ENCODE results near the gene NACC1. TPM values are rescaled to one million over a fixed set of nuclear protein-coding genes. Genes with fewer than 3 reads are reported as not detected.
A peak's percentile ranks its signal among the peaks of the same experiment; 100 is the strongest.

Gene NACC1
- polyA plus RNA-seq, 2 of the 4 experiments (the other 2 are of a cell fraction): 26.1 to 37.9 TPM

- POLR2A ChIA-PET: interaction anchor here (1.6 kb wide), 1 partner anchor 30 kb away, joined by 9 read pairs; no protein-coding TSS in a partner anchor
- CTCF ChIA-PET: interaction anchor here (0.6 to 9.1 kb wide), 9 partner anchors 9 to 126 kb away, joined by 3 to 309 read pairs (median 14); no protein-coding TSS in a partner anchor
- ATAC-seq: no peak
- Histone ChIP-seq H3K4me2 (peak overlapping the region; percentile 49), H3K27ac (peak overlapping the region; percentile 66 to 79), H3K4me3 (no peak overlapping the region), H3K4me1 (peaks cover 57% of the 10 kb centered on the region), H3K9me3 (no peaks in the 10 kb centered on the region)
- TF ChIP-seq PHF8 (IDR thresholded peaks at IDR 0.05; ENCODE audit: borderline replicate concordance, low read depth) (no peak), SMC3 (IDR thresholded peaks at IDR 0.05) (no peak), BHLHE40 (IDR thresholded peaks at IDR 0.05; ENCODE audit: low read depth, low read length) (no peak), TFCP2L1 (CRISPR knock-in tag; IDR thresholded peaks at IDR 0.05) (no peak), CTCF (IDR thresholded peaks at IDR 0.05) (no peak)
- no peak for FAIRE-seq
- 70% methylated on average over 21 of the region's 25 CpGs for WGBS (ENCODE audit: missing lambda C conversion rate)
- DNase-seq (ENCODE audit: low read depth in 1 of 2, low spot score in 1 of 2): peak in 1 of 2 experiments; percentile 36
Observed at GRCh38 chr19:13091400-13092157, 26.5 kb upstream of the NACC1 start.

- CTCF ChIA-PET: interaction anchor here (0.6 to 9.1 kb wide), 8 partner anchors 8 to 127 kb away, joined by 3 to 309 read pairs (median 32); no protein-coding TSS in a partner anchor
- Histone ChIP-seq H3K4me3 (no peak overlapping the region), H3K4me1 (peaks cover 57% of the 10 kb centered on the region), H3K27ac (peak overlapping the region; percentile 66 to 79; a peak in 5 of 6 replicates), H3K9me3 (no peaks in the 10 kb centered on the region), H3K4me2 (peak overlapping the region; percentile 49; the same call in 2 of the 3 replicates)
- ATAC-seq (no peak), DNase-seq (ENCODE audit: low read depth in 1 of 2, low spot score in 1 of 2) (no peak), FAIRE-seq (no peak)
- 92% methylated on average over 2 of the region's 2 CpGs for WGBS (ENCODE audit: missing lambda C conversion rate)
- POLR2A ChIA-PET: interaction anchor here (1.6 kb wide), 1 partner anchor 31 kb away, joined by 9 read pairs; no protein-coding TSS in a partner anchor
- TF ChIP-seq BHLHE40 (IDR thresholded peaks at IDR 0.05; ENCODE audit: low read depth, low read length) (no peak), ZC3H11A (IDR thresholded peaks at IDR 0.05) (no peak), POLR2A (IDR thresholded peaks at IDR 0.05; ENCODE audit: low read length) (no peak), NFE2L2 (conservative IDR thresholded peaks at IDR 0.05; ENCODE audit: low read length) (no peak), KDM5A (IDR thresholded peaks at IDR 0.05) (no peak), FOXS1 (CRISPR knock-in tag; IDR thresholded peaks at IDR 0.05) (no peak), ZSCAN20 (CRISPR knock-in tag; IDR thresholded peaks at IDR 0.05) (no peak), TP53 (CRISPR knock-in tag; IDR thresholded peaks at IDR 0.05) (no peak), RARB (CRISPR knock-in tag; IDR thresholded peaks at IDR 0.05) (no peak), RNF2 (IDR thresholded peaks at IDR 0.05; ENCODE audit: borderline replicate concordance, low read depth) (no peak)
Observed at GRCh38 chr19:13092158-13092543, 25.9 kb upstream of the NACC1 start.

- Histone ChIP-seq H3K4me3 (no peak overlapping the region), H3K4me2 (no peak overlapping the region), H3K27ac (peak overlapping the region in 1 of 2 experiments; percentile 79; a peak in 3 of 6 replicates), H3K4me1 (peaks cover 57% of the 10 kb centered on the region), H3K9me3 (no peaks in the 10 kb centered on the region)
- no peak for DNase-seq (ENCODE audit: low read depth in 1 of 2, low spot score in 1 of 2)
- POLR2A ChIA-PET: interaction anchor here (1.6 kb wide), 1 partner anchor 31 kb away, joined by 9 read pairs; no protein-coding TSS in a partner anchor
- 77% methylated on average over 8 of the region's 14 CpGs for WGBS (ENCODE audit: missing lambda C conversion rate)
- no peak for FAIRE-seq
- CTCF ChIA-PET: interaction anchor here (0.9 to 9.1 kb wide), 18 partner anchors 9 to 126 kb away, joined by 3 to 309 read pairs (median 16); partner anchors contain the start of genes DAND5 and NACC1
- ATAC-seq: no peak
- TF ChIP-seq ZNF302 (CRISPR knock-in tag; IDR thresholded peaks at IDR 0.05) (no peak), RCOR1 (IDR thresholded peaks at IDR 0.05; ENCODE audit: low read depth, low read length) (no peak), TFCP2L1 (CRISPR knock-in tag; IDR thresholded peaks at IDR 0.05) (no peak), EHF (CRISPR knock-in tag; IDR thresholded peaks at IDR 0.05) (no peak), FOSB (CRISPR knock-in tag; IDR thresholded peaks at IDR 0.05) (no peak)
Observed at GRCh38 chr19:13092606-13093235, 25.3 kb upstream of the NACC1 start.
